ENCODE data around the gene ADD1.
A peak's percentile ranks its signal among the peaks of the same experiment; 100 is the strongest.
"Not testable (repeated sequence)": the region's sequence is repeated elsewhere in the genome, so short reads cannot be mapped to it uniquely, and the experiment has no call there.

The ADD1 gene

DNA sequence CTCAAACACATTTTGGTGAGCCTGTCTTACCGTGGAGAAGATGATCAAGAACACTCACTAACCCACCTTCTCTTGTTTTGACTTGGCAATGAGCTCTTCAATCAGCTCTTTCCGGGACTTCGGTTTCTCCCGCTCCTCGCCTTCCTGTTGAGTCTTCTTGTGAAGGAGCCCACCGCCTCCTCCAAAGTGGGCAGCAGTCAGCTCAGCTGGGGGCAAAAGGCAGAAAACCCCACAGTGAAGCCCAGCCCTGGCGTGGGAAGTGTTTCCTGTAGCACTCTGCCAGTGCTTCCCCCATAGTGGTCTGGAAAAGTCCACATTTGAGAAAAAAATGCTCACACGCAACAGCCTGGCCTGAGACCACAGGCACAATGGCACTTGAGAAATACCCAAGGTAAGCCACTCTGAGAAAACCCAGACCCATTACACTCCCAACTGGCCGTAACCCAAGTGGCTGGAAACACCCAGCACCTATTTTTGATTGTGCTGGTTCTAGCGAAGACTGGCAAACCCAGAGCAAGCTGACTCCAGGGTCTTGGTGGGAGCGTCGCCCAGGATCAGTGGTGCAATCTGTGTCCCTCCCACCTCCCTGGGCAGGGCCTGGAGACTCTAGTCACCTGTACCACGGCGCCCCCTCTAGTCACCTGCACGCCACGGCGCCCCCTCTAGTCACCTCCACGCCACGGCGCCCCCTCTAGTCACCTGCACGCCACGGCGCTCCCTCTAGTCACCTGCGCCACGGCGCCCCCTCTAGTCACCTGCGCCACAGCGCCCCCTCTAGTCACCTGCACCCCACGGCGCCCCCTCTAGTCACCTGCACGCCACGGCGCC lies 110.9 kb downstream of the ADD1 start:
- no peak for DNase-seq (ENCODE audit: low read depth)
- no peak overlapping the region for H3K4me3 ChIP-seq (ENCODE audit: low read depth, low read length)
- TF ChIP-seq, protein P1, sequence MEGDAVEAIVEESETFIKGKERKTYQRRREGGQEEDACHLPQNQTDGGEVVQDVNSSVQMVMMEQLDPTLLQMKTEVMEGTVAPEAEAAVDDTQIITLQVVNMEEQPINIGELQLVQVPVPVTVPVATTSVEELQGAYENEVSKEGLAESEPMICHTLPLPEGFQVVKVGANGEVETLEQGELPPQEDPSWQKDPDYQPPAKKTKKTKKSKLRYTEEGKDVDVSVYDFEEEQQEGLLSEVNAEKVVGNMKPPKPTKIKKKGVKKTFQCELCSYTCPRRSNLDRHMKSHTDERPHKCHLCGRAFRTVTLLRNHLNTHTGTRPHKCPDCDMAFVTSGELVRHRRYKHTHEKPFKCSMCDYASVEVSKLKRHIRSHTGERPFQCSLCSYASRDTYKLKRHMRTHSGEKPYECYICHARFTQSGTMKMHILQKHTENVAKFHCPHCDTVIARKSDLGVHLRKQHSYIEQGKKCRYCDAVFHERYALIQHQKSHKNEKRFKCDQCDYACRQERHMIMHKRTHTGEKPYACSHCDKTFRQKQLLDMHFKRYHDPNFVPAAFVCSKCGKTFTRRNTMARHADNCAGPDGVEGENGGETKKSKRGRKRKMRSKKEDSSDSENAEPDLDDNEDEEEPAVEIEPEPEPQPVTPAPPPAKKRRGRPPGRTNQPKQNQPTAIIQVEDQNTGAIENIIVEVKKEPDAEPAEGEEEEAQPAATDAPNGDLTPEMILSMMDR (conservative IDR thresholded peaks at IDR 0.05; ENCODE audit: low read depth, low read length): no peak

DNA sequence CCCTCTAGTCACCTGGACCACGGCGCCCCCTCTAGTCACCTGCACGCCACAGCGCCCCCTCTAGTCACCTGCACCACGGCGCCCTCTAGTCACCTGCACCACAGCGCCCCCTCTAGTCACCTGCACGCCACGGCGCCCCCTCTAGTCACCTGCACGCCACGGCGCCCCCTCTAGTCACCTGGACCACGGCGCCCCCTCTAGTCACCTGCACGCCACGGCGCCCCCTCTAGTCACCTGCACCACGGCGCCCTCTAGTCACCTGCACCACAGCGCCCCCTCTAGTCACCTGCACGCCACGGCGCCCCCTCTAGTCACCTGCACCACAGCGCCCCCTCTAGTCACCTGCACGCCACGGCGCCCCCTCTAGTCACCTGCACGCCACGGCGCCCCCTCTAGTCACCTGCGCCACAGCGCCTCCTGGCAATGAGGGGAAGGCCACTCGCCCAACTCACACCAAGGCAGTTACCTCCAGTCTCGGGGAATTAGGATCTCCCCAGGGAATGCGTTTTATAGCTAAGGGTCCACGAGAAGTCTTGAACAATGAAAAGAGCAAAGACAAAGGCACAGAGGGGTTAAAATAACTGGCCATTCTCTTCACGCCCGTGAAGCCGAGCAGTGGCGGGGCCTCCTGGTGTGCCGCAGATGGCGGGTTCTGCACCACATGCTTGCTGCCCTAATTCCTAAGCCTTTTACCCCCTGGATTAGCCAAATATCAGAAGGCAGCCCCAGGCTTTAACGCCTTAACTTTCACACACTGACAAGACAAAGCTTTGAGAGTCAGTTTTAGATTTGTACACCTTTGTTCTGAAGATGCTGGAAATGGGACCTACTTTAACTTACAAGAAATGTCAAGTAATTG lies 111.8 kb downstream of the ADD1 start:
- not testable (repeated sequence) for DNase-seq (ENCODE audit: low read depth); H3K4me3 ChIP-seq (ENCODE audit: low read depth, low read length)

DNA sequence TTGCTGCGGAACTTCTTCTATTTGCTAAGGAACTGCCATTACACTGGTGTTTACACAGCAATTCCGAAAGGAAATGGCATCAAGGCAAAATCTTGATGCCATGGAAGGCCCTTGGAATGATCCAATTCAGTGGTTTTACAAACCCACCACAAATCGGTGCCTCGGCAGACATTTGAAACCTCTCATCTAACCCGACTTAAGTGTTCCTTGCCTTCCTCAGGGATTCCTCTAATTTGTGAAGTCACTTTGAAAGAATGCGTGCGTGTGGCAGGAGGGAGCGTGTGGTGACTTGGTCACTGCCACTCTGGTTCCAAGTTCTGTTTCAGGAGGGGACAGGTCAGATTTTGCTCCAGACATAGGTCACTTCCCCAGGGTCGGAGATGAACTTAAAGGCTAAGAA lies 114.8 kb downstream of the ADD1 start:
- TF ChIP-seq, protein P1 (conservative IDR thresholded peaks at IDR 0.05; ENCODE audit: low read depth, low read length): no peak
- no peak overlapping the region for H3K4me3 ChIP-seq (ENCODE audit: low read depth, low read length)
- peak; percentile 38 for DNase-seq (ENCODE audit: low read depth)

DNA sequence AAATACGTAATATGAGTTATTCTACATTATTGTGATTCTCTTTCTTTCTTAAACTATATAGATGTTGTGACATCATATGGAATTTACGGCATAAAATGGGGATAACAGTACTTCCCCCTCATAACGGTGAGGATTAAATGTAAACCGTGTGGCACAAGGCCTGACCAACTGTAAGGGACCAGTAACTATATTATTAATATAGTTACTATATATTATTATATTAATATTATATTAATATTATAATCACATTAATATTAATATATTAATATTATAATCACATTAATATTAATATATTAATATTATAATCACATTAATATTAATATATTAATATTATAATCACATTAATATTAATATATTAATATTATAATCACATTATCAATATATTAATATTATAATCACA lies 116.8 kb downstream of the ADD1 start:
- DNase-seq (ENCODE audit: low read depth); H3K4me3 ChIP-seq (ENCODE audit: low read depth, low read length): not testable (repeated sequence)

DNA sequence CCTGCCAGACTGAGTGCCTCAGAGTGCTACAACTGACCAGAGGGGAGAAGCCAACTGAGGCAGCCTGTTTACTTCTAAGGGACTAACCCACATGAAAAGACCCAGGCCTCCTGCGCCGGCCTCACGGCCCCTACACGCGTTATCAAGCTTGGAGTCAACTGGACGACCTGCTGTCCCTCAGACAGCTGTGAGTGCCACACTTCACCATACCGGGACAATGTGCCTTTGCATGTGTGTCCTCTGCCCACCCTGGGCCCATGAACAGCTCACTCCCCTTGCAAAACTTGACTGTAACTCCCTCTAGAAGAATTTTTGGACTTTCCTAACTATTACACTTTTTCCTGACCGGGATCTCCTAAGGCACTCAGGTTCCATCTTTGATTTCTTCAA lies 117.8 kb downstream of the ADD1 start:
- peak overlapping the region; percentile 96 for H3K4me3 ChIP-seq (ENCODE audit: low read depth, low read length)
- TF ChIP-seq, protein P1 (conservative IDR thresholded peaks at IDR 0.05; ENCODE audit: low read depth, low read length): no peak
- no peak for DNase-seq (ENCODE audit: low read depth)

DNA sequence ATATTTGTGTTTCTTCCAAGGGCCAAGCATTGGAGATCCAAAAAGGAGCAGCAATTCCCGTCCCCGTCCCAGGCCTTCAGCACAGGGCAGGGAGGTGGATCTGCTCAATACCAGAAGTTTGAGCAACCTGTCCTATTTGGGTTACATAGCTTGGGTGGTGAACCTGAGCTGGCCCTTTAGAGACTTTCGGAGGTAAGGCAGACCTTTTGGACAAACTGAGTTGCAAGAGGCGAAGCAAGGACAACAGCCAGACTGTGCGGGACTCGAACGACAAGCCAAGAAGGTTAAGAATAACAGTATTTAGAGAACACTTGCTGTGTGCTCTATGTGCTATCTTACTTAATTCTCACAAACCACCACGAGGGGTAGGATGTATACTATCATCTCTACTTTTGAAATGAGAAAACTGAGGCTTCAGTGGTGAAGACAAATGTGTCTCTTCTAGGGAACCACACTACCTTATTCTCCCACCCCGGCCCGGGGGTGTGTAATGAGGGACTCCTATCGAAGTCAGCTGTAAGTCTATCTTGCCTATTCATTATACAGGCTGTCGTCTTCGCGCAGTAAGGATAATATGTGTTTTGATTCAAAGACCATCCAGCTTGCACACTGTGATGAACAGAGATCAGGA lies 118.3 kb downstream of the ADD1 start:
- TF ChIP-seq, protein P1 (conservative IDR thresholded peaks at IDR 0.05; ENCODE audit: low read depth, low read length): peak; percentile 11
- H3K4me3 ChIP-seq (ENCODE audit: low read depth, low read length): peak overlapping the region; percentile 96
- no peak for DNase-seq (ENCODE audit: low read depth)

DNA sequence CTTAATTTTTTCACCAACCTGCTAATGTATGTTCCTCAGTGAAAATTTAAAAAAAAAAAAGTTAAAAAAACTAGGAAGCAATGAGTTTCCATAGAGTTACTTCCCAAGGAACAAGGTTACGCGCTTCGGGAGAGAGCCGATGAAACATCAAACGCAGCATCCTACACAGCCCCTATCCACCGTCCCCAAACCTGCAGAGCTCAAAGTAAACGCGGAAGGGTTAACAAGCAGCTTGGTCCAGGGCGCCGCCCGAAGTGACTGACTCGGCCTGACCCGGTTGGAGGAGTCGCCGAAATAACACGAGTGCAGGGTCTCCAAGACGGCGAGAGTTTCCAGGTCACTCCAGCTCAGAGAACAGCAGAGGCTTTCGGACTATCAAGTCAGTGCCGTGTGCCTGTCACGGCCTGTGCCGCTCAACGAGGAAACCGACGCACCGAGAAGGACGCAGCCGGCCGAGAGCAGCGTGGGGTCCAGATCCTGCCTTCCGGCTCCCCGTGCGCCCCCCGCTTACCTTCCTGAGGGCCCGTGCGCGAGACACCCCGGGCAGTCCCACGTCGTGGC lies 119.0 kb downstream of the ADD1 start:
- DNase-seq (ENCODE audit: low read depth): peak; percentile 59
- TF ChIP-seq, protein P1 (conservative IDR thresholded peaks at IDR 0.05; ENCODE audit: low read depth, low read length): no peak
- H3K4me3 ChIP-seq (ENCODE audit: low read depth, low read length): peak overlapping the region; percentile 96
